Measurements from ENCODE around the gene PMVK.

The PMVK gene

DNA sequence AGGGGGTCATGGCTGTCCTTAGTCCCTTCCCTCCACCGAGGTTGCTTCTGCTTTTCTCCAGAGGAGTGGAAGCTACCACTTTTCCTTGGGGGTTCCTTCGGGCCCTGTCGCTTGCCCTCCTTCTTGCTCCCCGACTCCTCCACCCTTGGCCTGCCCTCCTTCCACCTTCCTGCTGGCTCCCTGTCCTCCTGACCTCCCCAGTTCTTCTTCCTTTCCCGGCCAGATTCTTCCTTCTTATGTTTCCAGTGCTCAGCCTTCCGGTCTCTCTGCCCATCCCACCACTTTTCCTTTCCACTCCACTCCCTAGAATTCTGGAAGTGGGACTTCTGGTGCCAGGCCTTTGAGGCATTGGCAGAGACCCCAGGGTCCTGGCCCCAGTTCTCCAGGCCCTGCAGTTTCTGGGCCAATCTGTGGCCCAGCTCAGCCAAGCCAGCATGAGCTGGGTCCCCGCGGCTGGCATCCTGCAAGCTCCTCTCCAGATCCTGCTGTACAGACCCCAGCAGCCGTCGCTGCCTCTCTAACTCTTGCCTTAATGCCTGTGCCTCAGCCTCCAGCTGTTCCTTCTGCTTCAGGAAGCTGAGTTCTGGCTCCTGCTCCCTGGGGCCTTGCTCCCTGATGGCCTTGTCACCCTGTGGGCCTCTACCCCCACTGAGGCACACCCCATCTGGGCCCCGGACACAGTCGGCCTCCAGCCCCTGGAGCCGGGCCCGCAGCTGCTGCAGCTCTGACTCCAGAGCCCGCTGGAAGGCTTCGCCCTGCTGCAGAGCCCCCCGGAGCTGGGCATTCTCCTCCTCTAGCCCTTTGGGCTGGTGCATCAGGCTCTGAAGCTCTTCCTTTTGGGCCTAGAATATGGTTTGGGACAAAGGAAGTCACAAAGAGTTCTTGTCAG lies 9.7 kb upstream of the PMVK start:
- DNase-seq = no peak

DNA sequence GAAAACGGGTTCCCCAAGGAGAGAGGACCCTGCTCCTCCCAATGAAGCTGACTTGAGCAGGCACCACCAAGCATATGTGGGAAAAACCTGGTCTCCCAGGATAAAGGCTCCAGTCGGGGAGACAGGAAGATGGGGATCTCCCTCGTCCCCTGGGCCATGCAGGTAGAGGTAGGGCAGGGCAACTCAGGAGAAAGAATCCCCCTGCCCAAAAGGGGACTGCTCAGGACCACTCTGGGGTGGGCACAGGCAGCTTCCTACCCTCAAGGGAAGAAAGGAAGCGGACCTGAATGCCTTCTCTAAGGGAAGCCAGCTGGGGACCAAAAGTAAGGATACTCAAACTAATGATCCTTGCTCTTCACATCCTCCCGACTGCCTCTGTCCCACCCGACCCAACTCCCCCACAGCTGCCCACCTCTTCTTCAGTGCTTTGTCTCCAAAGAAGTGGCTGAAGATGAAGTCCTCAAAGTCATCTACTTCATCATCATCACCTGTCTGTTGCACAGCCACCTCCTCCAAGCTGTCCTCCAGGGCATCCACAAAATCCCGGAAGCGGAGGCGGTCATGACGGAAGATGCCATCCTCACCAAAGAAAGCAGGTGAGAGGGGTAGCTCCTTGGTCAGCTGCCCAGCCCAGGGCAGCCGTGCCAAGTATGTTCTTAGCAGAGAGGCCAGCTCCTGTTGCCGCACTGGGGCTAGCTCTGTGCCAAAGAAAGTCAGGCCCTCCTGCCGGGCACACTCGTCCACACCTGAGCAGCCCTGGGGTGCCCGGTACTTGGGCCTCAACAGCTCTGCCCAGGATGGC lies 8.8 kb upstream of the PMVK start:
- DNase-seq = no peak

DNA sequence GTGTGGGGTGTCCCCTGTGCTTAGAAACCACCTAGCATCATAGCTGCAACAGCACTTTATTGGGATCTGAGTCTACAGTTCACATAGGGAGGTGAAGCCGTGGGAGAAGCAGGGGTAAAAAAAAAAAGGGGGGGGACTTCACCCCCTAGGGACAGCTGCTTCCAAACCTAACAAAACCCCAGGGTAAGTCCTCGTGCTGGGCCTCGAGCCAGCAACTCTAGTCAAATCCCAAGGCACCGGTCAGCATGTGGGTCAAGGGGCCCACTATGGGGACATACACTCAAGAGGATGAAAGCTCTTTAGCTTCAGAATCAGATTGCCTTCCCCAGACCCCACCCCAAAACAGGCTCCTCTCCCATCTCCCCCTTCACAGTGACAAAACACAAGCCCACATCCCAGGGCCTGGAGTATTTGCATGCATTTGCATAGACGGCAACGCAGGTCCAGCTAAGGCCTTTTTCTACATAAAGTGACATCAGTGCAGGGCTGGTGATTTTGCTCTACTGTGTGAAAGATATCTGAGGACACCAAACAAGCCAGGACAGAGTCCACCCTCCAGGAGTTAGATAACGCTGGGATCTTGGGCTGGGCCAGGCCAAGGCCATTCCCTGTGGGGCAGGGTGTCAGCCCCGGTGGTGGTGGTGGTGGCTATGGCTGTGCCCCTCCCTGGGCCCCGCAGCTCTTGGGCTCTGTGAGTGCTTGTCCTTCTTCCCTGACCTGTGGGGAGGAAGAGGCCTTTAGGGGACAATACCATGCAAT lies 8.1 kb upstream of the PMVK start:
- DNase-seq = no peak

DNA sequence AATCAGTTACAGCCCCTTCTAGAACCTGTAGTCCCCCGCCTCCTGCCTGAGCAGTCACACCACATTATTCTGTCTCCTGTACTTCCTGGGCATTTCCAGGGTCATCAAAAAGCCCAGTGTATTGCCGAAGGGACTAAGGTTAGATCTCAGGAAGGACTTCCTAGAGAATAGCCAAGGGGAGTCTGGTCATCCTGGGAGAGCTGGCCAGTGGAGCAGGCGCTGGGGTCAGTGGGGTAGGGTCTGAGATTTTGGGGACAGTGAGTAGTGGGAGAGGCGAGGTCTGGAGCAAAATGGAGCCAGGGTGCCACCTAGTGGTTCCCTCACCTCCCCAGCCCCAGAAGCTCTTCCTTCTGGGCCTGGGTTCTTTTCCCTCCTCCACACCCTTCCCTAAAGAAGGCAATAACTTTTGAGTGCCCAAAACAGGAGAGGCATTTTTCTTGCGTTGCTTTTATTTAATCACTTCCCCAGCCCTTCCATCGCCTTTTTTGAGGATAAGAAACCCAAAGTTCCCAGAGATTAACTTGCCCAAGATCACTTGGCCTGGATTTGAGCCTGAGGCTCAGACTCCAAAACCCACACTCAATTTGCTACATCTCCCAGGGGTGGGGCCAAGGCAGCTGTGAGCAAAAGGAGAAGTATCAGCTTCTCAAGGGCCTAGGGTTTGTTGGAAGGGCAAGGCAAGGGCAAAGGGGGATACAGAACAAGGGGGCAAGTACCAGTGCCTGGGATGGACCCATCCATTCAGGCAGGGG lies 7.3 kb upstream of the PMVK start:
- DNase-seq = peak; percentile 31 to 33

DNA sequence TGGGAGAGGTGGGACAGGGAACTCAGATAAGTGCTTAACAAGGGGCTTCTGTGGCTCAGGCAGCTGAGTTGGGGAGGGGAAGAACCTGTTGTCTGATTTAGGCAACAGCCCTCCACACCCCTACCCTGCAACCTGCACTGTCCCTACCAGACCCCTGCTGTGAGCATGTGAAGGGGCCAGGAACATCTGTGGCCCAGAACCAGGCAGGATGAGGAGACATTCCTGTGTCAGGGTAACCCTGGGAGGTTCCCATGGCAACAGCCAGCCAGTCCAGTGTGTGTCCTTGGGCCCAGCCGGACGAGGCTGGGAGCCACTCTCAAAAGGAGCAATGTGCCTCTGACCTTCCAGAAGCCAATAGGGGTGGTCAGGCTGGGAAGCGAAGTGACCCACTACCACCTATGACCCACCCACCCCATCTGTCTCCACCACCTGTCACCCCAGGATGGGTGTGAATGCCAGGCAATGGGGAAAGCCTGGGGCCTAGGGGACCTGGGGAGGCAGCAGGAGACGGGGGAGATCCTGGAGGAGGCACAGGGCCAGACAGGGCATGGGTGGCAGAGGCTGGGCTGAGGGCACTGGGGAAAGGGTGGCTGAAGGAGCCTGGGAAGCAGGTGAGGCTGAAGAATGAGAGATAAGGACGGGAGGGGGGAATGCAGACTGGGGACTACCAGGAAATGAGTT lies 5.0 kb upstream of the PMVK start:
- no peak for DNase-seq

- no peak for DNase-seq
Measured at GRCh38 chr1:154940651-154941194, 4.2 kb upstream of the PMVK start.

DNA sequence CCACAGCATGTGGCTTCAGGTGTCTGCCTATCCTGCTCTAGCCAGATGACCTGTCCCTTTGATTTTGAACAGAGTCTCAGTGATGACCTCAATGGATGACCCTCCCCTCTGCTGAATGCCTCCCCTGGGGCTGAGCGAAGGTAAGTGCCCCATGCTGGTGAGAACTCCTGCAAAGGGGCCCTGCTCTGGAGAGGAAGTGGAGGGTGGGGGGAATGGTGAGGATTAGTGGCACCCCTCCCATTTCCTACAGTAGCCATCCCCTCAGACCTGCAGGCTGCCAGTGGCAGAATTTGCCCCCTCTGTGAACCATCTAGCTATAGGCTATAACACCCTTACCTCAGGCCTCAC lies 3.7 kb upstream of the PMVK start:
- no peak for DNase-seq

- DNase-seq = no peak
Measured at GRCh38 chr1:154938604-154939399, 2.3 kb upstream of the PMVK start.

DNA sequence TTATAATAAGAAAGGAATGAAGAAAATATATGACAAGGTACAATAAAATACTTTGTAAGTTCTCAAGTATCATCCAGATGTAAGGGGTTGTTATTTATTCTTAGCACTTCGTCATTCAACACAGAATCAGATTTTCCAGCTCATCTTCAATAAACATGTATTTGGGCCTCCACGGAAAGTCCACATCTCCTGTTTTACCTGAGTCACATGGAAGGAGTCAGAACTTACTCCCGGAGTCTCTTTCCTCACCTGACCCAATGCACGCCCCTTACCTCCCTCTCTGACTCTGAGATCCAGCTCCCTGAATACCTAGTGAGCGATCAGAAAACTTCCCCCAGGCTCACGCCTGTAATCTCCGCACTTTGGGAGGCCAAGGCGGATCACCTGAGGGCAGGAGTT lies 1.5 kb upstream of the PMVK start:
- DNase-seq = no peak

DNA sequence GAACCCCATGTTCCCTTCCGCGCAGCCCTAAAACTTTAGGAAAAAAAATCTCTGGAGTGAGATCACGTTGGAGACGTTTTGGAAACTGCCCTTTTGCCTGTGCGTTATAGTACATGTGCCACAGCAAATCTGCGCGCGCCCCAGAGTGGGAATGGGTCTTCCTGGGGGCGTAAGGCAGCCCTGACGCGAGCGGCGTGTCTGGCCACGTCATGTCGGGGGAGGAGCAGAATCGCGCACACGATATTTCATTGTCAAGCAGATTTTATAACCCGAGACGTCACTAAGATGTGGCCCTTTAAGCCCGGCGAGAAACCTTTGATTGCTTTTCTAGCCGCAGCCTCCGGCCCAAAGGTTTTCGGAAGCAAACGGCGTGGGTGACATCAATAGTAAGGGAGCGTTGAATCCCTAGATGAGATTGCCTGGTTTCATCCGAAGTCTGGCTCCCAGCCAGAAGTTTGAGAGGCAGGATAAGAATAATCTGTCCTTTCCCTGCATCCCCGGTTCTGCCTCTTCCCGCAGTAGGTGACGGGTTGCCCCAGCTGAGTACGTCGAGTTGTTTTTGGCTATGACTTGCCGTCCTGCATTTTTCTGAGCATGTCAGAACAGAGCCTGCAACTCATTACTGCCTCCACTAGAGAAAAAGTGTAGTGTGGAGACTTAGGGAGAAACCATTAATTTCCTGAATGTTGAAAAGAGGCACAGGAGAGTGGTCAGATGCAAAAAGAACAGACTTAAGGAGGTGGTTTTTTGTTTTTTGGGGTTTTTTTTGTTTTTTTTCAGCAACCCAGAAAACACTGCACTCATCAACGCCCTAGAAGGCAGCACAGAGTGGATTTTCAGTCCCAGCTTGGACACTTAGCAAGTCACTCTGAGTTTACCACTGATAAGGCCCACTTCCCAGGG lies 817 bp upstream of the PMVK start:
- DNase-seq = peak; percentile 85 to 86

GRCh38 chr1:154935749-154936554 lies 567 bp downstream of the PMVK start:
- DNase-seq = no peak

- no peak for DNase-seq
Measured at GRCh38 chr1:154934358-154934948, 2.1 kb downstream of the PMVK start.

- DNase-seq = no peak
Measured at GRCh38 chr1:154931940-154932487, 4.5 kb downstream of the PMVK start.

DNA sequence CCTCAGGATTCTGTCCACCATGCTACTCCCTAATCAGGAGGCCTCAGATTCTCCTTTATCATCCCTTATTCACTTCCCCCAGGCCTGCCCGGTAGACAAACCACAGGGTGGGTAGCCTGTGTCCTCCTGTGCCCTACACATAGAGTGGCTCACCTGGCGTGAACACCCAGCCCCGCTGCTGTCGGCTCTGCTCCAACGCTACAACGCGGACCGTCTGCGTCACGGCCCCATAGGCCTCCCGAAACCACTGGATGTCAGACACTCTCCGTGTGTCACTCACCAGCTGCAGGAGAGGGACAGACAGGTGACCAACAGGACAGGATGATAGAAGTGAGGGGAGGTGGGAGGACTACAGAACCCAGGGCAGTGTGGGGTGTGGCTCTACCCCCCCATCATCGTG lies 10.3 kb downstream of the PMVK start:
- DNase-seq = no peak

DNA sequence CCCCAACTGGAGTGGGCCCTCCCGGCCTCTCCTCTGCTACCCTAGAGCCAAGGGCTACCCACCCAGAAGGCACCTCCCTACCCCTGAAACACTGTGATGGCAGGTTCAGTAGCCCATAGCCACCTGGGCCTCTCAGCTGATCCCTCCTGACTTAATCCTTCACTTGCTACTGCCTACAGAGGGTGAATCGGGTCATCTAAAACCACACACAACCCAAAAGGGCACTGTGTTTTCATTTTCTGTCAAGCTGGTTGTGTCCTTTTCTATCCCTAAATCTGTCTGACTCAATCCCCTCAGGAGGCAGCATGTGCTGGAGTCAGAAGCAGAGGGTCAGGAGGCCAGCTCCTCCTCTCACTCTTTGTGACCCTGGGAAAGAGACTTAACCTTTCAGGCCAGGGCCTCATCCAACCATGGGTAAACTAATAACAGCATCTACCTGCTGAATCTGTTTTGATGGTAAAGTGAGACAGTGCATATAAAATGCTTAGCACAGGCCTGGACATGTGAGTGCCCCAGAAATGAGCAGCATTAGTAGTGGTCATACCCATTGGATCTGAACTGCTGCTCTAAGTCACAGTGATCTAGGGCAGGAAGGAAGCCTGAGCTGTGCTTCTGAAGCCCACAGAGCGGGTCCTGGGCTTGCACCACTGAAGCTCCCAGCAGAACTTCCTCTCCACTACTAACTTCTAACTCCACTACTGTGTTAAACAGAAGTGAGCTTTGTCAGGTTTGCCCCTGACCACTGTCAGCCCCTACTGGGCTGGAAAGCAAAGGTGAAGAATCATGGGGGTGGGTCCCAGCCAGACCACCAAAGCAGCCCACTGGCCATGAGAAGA lies 11.0 kb downstream of the PMVK start:
- no peak for DNase-seq

GRCh38 chr1:154923695-154924094 lies 12.8 kb downstream of the PMVK start:
- DNase-seq = no peak

DNA sequence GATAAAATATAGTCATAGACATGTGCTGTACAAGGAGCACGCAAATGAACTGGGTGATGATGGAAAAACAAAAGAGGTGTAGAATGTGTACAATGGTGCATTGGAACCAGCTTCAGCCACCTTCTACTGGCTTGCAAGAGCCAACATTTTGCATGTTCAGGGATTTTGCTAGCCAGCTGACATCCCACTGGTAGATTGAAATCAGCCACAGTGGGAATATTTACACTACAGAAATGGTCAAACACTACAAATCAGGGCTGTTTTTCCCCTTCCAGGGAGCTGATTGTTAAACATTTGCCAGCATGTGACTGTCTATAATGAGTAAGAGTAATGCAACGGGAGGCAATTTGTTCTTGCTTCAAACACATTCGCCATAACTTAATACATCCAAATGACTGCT lies 23.2 kb downstream of the PMVK start:
- DNase-seq = no peak

Data from activated CD4-positive, alpha-beta T cell treated with anti-CD3 and anti-CD28 coated beads, Interleukin-2, amount 50 U/mL, for 4 hours (primary cell).